ENCODE results near the gene KDM1B.

DNA sequence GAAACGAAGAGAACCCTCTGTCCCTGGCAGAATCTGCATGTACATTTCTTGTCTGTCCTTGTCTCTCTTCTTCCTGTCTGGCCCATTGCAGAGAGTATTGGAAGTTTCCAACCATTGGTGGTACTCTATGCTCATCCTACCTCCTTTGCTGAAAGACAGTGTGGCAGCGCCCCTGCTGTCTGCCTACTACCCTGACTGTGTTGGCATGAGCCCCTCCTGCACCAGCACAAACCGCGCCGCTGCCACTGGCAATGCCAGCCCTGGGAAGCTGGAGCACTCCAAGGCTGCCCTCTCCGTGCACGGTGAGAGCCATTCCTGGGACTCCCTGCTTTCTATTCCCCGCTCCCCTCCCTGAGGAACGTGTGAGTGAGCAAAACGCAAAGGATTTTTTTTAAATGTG lies 32.5 kb downstream of the KDM1B start:
- TF ChIP-seq, protein P1, sequence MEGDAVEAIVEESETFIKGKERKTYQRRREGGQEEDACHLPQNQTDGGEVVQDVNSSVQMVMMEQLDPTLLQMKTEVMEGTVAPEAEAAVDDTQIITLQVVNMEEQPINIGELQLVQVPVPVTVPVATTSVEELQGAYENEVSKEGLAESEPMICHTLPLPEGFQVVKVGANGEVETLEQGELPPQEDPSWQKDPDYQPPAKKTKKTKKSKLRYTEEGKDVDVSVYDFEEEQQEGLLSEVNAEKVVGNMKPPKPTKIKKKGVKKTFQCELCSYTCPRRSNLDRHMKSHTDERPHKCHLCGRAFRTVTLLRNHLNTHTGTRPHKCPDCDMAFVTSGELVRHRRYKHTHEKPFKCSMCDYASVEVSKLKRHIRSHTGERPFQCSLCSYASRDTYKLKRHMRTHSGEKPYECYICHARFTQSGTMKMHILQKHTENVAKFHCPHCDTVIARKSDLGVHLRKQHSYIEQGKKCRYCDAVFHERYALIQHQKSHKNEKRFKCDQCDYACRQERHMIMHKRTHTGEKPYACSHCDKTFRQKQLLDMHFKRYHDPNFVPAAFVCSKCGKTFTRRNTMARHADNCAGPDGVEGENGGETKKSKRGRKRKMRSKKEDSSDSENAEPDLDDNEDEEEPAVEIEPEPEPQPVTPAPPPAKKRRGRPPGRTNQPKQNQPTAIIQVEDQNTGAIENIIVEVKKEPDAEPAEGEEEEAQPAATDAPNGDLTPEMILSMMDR (IDR thresholded peaks at IDR 0.05; ENCODE audit: low read length): no peak
- TF ChIP-seq EZH2 (optimal IDR thresholded peaks at IDR 0.05; ENCODE audit: low read depth, low read length): no peak
